SJSA1 (cell line): ENCODE measurements around the gene TAF15. TPM values are rescaled to one million over a fixed set of nuclear protein-coding genes. Genes with fewer than 3 reads are reported as not detected.

Experiments used
- total RNA-seq: library from RNA; depleted of rRNA; stranded (reverse); fragments of >200 nt; shearing (Covaris generic); gene quantifications from 2 replicates; pipeline ENCODE4 v1.2.3, GENCODE V29; 2014; rRNA removed

Gene TAF15
- total RNA-seq, 1 experiment from 2014 or later, result 33.6 TPM

Other genes starting within 250 kb of the TAF15 start
- gene SLFN14, start 248.7 kb upstream of the TAF15 start, total RNA-seq, result not detected in 2 replicates
- 4.8 and 5.8 TPM in 2 replicates for gene PEX12, start 230.9 kb upstream of the TAF15 start, total RNA-seq
- gene AP2B1, start 222.2 kb upstream of the TAF15 start, total RNA-seq, result 76.0 and 109 TPM in 2 replicates
- 0.16 and 0.22 TPM in 2 replicates for gene RASL10B, start 77.8 kb upstream of the TAF15 start, total RNA-seq
- gene GAS2L2, start 56.2 kb upstream of the TAF15 start, total RNA-seq, result not detected in 2 replicates
- gene C17orf50, start 48.6 kb upstream of the TAF15 start, total RNA-seq, result not detected in 2 replicates
- 2.9 and 8.3 TPM in 2 replicates for gene MMP28, start 13.8 kb upstream of the TAF15 start, total RNA-seq
- not detected in 2 replicates for gene HEATR9, start 59.4 kb downstream of the TAF15 start, total RNA-seq
- gene CCL5, start 70.9 kb downstream of the TAF15 start, total RNA-seq, result not detected in 2 replicates
- gene RDM1, start 121.3 kb downstream of the TAF15 start, total RNA-seq, result 0.11 and 0.50 TPM in 2 replicates
- gene LYZL6, start 134.2 kb downstream of the TAF15 start, total RNA-seq, result not detected in 2 replicates
- not detected in 2 replicates for gene CCL16, start 172.0 kb downstream of the TAF15 start, total RNA-seq
- not detected in 2 replicates for gene CCL14, start 177.2 kb downstream of the TAF15 start, total RNA-seq
- gene CCL15, start 192.1 kb downstream of the TAF15 start, total RNA-seq, result not detected in 2 replicates
- gene CCL23, start 208.5 kb downstream of the TAF15 start, total RNA-seq, result not detected in 2 replicates